Stimulated activated CD8-positive, alpha-beta memory T cell treated with anti-CD3 and anti-CD28 coated beads, Interleukin-12 subunit alpha, Interleukin-12 subunit beta, amount 100 ng/mL, for 1 hour (primary cell): Measurements from ENCODE around the gene MARCHF7.
"Not testable (repeated sequence)": the region's sequence is repeated elsewhere in the genome, so short reads cannot be mapped to it uniquely, and the experiment has no call there.

Experiments
- DNase-seq: peaks from one replicate; pipeline ENCODE4 v3.0.0-alpha.2; 2020; ENCODE audit warnings: low read depth

MARCHF7 gene, protein sequence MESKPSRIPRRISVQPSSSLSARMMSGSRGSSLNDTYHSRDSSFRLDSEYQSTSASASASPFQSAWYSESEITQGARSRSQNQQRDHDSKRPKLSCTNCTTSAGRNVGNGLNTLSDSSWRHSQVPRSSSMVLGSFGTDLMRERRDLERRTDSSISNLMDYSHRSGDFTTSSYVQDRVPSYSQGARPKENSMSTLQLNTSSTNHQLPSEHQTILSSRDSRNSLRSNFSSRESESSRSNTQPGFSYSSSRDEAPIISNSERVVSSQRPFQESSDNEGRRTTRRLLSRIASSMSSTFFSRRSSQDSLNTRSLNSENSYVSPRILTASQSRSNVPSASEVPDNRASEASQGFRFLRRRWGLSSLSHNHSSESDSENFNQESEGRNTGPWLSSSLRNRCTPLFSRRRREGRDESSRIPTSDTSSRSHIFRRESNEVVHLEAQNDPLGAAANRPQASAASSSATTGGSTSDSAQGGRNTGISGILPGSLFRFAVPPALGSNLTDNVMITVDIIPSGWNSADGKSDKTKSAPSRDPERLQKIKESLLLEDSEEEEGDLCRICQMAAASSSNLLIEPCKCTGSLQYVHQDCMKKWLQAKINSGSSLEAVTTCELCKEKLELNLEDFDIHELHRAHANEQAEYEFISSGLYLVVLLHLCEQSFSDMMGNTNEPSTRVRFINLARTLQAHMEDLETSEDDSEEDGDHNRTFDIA

GRCh38 chr2:159712143-159712928, at the start of gene MARCHF7:
TSS of gene MARCHF7 (plus strand) at chr2:159712506. CDS start at chr2:159729023, 16,517 bp downstream.
- peak; percentile 94 for DNase-seq

DNA sequence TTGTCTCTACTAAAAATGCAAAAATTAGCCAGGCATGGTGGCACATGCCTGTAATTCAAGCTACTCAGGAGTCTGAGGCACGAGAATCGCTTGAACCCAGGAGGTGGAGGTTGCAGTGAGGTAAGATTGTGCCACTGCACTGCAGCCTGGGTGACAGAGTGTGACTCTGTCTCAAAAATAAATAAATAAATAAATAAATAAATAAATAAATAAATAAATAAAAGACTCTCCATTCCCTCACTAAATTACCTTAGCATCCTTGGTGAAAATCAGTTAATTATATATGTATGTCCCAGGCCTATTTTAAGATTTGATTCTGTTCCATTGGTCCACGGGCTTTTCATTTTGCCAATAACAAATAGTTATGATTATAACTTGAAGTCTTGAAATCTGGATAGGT, 44.9 kb upstream of the MARCHF7 start:
- not testable (repeated sequence) for DNase-seq

- no peak for DNase-seq
These were observed 41.3 kb upstream of the MARCHF7 start for GRCh38 chr2:159671047-159671446.

- DNase-seq: no peak
These were observed 34.7 kb upstream of the MARCHF7 start for GRCh38 chr2:159677654-159678053.

- no peak for DNase-seq
These were observed 31.6 kb upstream of the MARCHF7 start for GRCh38 chr2:159680692-159681091.

GRCh38 chr2:159683817-159684216, 28.5 kb upstream of the MARCHF7 start:
- no peak for DNase-seq

DNA sequence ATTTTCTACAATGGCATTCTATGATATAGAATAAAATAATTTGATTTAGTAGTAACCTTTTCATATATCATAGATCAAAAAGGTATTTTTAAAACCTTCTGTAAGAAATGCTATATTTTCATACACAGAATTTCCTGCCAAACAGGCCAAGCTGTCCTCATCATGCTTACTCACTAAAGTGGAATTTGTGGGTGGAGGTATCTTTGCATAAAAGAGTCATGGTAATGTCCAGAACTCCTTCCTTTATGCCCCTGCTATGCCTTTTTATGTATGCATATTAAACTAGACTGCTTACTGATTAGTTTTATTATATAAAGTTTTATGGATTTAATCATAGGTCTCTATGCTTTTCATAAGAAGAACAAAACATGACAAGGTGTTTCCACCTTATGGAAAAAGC, 27.5 kb upstream of the MARCHF7 start:
- no peak for DNase-seq

DNA sequence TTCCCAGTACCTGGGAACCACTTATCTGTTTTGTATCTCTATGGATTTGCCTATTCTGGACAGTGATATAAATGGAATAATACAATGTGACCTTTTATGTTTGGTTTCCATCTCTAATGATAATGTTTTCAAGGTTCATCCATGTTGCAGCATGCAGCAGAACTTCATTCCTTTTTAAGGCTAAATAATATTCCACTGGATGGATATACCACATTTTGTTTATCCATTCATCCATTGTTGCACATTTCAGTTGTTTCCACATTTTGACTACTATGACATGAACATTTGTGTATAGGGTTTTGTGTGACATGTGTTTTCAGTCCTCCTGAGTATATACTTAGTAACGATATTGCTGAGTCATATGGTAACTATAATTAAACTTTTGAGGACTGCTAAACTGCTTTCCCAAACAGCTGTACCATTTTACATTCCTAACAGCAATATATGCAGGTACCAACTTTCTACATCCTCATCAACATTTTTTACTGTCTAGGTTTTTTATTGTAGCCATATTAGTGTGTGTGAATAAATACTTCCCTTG, 17.7 kb upstream of the MARCHF7 start:
- DNase-seq: no peak

DNA sequence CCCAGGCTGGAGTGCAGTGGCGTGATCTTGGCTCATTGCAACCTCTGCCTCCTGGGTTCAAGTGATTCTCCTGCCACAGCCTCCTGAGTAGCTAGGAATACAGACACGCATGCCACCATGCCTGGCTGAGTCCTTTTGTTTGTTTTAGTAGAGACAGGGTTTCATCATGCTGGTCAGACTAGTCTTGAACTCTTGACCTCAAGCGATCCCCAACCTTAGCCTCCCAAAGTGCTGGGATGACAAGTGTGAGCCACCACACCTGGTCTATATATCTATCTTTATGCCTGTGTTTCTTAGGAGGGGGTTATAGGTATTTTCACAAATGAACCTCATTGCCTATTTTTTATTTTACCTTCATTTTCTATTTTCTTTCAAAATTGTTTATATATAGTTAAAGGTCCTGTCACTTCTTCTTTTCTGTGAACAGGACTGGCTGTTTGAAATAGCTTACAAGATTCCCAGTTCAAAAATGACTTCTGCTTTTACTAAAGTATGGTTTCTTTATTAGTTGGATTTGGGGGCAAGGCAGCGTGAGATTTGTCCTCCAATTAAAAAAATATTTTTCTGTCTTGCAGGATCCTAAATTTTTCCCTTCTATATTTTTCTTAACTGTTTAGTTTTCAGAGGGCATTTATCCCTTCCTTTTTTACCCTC, 16.4 kb upstream of the MARCHF7 start:
- no peak for DNase-seq

DNA sequence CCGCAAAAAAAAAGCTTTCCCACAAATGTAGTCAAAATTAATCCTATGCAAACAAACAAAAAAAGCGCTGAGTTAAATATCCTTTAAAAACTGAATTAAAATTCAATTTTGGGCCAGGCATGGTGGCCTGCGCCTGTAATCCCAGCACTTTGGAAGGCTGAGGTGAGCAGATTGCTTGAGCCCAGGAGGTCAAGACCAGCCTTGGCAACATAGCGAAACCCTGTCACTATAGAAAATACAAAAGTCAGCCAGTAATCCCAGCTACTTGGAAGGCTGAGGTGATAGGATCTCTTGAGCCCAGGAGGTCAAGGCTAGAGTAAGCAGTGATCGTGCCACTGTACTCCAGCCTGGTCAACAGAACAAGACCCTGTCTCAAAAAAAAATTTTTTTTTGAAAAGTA, 8.8 kb upstream of the MARCHF7 start:
- no peak for DNase-seq

GRCh38 chr2:159706385-159706980, 5.8 kb upstream of the MARCHF7 start:
- no peak for DNase-seq

- no peak for DNase-seq
These were observed 4.1 kb upstream of the MARCHF7 start for GRCh38 chr2:159708066-159708760.

- DNase-seq: no peak
These were observed 1.6 kb upstream of the MARCHF7 start for GRCh38 chr2:159710601-159711180.

DNA sequence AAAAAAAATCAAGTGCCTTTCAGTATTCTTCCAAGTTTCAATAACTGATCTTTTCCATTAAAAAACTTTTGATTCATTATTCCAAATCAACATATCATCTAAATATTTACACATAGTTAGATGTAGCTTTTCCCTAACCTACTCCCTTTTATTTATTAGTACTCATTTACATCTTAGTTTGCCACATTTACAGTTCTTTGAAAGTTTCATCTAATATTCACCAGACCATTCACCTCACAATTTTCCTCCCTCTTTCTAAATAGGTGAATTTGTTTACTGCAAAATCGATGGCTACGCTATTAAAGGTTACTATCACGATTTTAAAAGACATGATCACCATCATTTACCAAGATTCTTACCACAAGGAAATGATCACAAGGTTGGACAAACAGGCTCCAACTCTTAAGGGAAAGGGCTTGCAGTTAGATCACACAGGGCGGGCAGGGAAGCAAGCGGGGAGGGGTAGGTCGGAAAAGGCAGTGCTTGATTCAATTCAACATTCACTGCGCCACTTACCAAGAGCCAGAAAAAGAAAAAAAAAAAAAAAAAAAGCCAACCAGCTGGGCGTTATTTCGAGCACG, 654 bp upstream of the MARCHF7 start:
- no peak for DNase-seq

DNA sequence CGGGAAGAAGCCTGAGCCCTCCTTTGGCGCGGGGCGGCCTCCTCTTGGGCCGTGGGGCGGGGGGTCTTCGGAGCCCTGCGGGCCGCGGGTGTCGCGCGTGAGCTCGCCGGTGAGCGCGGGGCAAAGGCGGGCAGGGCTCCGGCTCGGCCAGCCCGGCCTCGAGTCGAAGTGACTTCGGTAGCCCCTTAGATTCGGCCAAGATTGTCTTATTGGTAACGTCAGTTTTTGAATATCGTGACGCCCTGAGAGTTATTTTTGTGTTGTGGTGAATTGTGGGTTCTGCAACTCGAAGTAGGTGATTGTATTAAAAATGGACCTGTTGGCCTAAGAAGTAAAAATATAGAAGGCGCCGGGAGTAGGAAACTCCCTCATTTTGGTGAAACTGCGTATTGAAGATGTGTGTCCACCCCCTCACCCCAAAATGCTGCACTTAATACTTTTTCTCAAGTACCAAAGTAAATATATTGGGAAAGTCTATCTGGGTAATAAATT, 669 bp downstream of the MARCHF7 start:
- peak; percentile 4 for DNase-seq

DNA sequence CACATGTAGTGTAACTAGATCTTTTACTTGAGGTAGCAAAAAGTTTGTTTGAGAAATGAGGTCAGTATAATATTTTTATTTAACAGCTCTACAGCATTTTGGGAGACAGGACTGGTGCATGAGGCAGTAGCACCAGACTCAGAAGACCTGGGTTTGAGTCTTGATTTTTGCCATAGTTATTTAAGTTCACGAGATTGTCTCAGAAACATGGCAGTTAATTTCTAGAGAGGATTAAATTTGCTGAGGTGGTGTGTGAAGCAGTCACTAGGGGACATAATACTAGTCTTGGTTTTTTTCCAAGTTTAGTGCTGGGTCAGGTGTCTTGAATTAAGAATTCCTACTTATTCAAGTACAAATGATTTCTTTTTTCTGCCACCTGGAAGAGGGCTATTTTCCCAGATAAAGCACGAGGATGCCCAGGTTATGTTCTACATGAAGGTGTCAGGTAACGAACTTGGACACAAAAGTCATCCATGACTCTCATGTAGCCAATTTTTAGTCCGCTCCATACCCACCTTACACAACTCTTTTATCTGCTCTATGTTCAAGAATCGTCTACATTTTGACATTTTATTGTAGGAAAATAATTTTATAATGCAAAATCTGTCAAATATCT, 1.4 kb downstream of the MARCHF7 start:
- DNase-seq: no peak

GRCh38 chr2:159714247-159714930, 2.1 kb downstream of the MARCHF7 start:
- no peak for DNase-seq

- DNase-seq: no peak
These were observed 3.1 kb downstream of the MARCHF7 start for GRCh38 chr2:159715451-159715850.

- DNase-seq: not testable (repeated sequence)
These were observed 4.1 kb downstream of the MARCHF7 start for GRCh38 chr2:159716409-159716808.
